ENCODE data around the gene HOXD12.

The HOXD12 gene

GRCh38 chr2:176093898-176094249, 5.7 kb upstream of the HOXD12 start:
- DNase-seq, result no peak

- DNase-seq, result no peak
Observed at GRCh38 chr2:176094349-176094748, 5.2 kb upstream of the HOXD12 start.

- no peak for DNase-seq
Observed at GRCh38 chr2:176095421-176095820, 4.2 kb upstream of the HOXD12 start.

- DNase-seq, result no peak
Observed at GRCh38 chr2:176096243-176096985, 3.2 kb upstream of the HOXD12 start.

GRCh38 chr2:176096986-176097819, 2.4 kb upstream of the HOXD12 start:
- DNase-seq, result peak; percentile 48 to 49

GRCh38 chr2:176097820-176098365, 1.7 kb upstream of the HOXD12 start:
- DNase-seq, result no peak

- no peak for DNase-seq
Observed at GRCh38 chr2:176098366-176099158, 1.0 kb upstream of the HOXD12 start.

- DNase-seq, result no peak
Observed at GRCh38 chr2:176099159-176099727, 352 bp upstream of the HOXD12 start.

GRCh38 chr2:176100547-176101140, 1.0 kb downstream of the HOXD12 start:
- no peak for DNase-seq

- DNase-seq, result no peak
Observed at GRCh38 chr2:176101216-176101830, 1.7 kb downstream of the HOXD12 start.

GRCh38 chr2:176101842-176102241, 2.2 kb downstream of the HOXD12 start:
- DNase-seq, result no peak

- no peak for DNase-seq
Observed at GRCh38 chr2:176102309-176102866, 2.8 kb downstream of the HOXD12 start.

- DNase-seq, result no peak
Observed at GRCh38 chr2:176103194-176103593, 3.6 kb downstream of the HOXD12 start.

GRCh38 chr2:176103742-176104315, 4.2 kb downstream of the HOXD12 start:
- no peak for DNase-seq

GRCh38 chr2:176104316-176105077, 4.9 kb downstream of the HOXD12 start:
- DNase-seq, result no peak

GRCh38 chr2:176105078-176105729, 5.6 kb downstream of the HOXD12 start:
- DNase-seq, result no peak

GRCh38 chr2:176105730-176106580, 6.4 kb downstream of the HOXD12 start:
- DNase-seq, result no peak

GRCh38 chr2:176106581-176107539, 7.3 kb downstream of the HOXD12 start, which contains the start of gene HOXD11:
Gene HOXD11, plus strand, starts transcription at chr2:176107280. Its CDS starts 76 bp downstream, at chr2:176107356.
- DNase-seq, result peak; percentile 53 to 73
